Measurements from ENCODE around the gene TNNI2.

The TNNI2 gene

DNA sequence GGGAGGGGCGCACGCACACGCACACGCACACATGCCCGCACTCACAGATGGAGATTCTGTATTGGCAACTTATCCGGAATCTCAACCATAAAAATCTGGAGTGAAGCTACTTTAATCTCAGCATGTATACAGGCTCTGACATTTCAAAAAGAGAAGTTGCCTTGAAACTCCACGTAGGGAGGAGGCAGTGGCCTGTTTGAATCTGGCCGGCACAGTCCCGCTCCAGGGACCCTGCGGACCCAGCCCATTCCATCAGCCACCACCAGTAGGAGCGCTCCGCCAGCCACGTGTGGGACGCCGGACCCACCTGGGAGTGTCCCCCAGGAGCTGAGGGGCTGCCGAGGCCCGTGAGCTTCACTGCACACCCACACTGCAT, 5.9 kb upstream of the TNNI2 start:
- no peak for DNase-seq (ENCODE audit: low read depth, low spot score)

- no peak for DNase-seq (ENCODE audit: low read depth, low spot score)
These were observed 4.6 kb upstream of the TNNI2 start for GRCh38 chr11:1834062-1834610.

GRCh38 chr11:1834779-1835670, 3.8 kb upstream of the TNNI2 start, which contains the start of gene SYT8:
TSS of gene SYT8 (plus strand) at chr11:1834990. CDS start at chr11:1835106, 116 bp downstream.
- DNase-seq (ENCODE audit: low read depth, low spot score): no peak

- no peak for DNase-seq (ENCODE audit: low read depth, low spot score)
These were observed 3.1 kb upstream of the TNNI2 start for GRCh38 chr11:1835671-1836010.

GRCh38 chr11:1836011-1836945, 2.5 kb upstream of the TNNI2 start:
- DNase-seq (ENCODE audit: low read depth, low spot score): no peak

DNA sequence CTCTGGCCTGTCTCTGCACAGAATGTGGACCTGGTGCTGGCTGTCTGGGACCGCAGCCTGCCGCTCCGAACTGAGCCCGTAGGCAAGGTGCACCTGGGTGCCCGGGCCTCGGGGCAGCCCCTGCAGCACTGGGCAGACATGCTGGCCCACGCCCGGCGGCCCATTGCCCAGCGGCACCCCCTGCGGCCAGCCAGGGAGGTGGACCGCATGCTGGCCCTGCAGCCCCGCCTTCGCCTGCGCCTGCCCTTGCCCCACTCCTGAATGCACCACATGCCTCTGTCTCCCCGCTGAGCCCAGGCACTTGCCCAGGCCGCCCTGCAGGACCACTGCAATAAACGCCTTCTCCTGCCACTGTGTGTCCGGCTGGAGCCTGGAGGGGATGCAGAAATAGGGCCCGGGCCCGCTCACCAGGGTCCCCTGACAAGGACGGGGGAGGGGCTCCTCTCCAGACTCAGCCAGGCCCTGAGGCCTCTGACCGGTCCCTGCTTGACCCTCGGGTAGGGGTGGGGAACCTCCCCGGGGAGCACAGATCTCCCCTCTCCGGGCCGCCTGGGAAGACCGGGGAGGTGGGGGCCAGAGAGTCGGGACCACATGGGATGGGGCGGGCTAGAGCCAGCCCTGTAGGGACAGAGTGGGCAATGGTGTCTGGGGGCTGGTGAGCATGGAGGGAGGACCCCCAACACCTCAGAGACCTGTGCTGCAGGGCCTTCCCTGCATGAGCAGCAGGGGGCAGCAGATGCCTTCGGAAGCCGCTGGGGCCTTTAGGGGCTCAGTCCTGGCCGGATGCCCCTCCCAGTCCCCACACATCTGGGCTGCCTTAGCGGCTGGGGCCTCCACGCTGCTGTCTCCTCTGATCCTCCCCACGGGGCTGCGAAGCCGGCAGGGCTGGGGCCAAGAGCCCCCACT, 1.4 kb upstream of the TNNI2 start:
- no peak for DNase-seq (ENCODE audit: low read depth, low spot score)

GRCh38 chr11:1838077-1838425, 730 bp upstream of the TNNI2 start:
- DNase-seq (ENCODE audit: low read depth, low spot score): no peak

- DNase-seq (ENCODE audit: low read depth, low spot score): no peak
These were observed 583 bp downstream of the TNNI2 start for GRCh38 chr11:1839204-1839923.

- DNase-seq (ENCODE audit: low read depth, low spot score): no peak
These were observed 1.4 kb downstream of the TNNI2 start for GRCh38 chr11:1839924-1840779.

GRCh38 chr11:1840780-1841480, 2.1 kb downstream of the TNNI2 start:
- DNase-seq (ENCODE audit: low read depth, low spot score): no peak

DNA sequence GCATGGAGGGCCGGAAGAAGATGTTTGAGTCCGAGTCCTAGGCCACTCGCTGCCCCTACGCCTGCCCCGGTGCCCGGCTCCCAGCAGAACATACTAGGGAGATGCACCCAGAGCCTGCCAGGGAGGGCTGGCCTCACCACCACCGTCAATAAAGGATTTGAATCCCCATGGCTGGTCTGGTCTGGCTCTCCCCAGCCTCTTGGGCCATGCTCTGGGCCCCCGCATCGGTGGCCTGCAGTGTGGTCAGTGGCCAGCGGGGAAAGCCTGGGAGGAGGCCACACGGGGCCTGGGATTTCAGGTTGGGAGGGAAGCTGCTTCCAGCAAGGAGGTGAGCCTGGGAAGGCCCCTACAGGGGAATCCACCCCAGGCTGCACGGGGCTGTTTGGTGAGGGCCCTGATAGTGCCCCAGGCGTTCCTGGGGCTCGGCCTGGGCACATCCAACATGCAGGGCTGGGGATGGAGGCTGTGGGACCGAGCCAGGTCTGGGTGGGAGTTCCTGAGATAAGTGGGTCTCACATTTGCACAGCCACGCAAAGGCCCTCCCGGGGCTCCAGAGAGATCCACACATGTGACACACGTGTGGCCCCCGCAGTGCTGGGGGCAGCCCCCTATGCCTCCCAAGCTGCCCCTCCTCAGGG, 2.8 kb downstream of the TNNI2 start:
- no peak for DNase-seq (ENCODE audit: low read depth, low spot score)

GRCh38 chr11:1842149-1843097, 3.6 kb downstream of the TNNI2 start:
- DNase-seq (ENCODE audit: low read depth, low spot score): no peak

- DNase-seq (ENCODE audit: low read depth, low spot score): no peak
These were observed 4.3 kb downstream of the TNNI2 start for GRCh38 chr11:1843098-1843473.

DNA sequence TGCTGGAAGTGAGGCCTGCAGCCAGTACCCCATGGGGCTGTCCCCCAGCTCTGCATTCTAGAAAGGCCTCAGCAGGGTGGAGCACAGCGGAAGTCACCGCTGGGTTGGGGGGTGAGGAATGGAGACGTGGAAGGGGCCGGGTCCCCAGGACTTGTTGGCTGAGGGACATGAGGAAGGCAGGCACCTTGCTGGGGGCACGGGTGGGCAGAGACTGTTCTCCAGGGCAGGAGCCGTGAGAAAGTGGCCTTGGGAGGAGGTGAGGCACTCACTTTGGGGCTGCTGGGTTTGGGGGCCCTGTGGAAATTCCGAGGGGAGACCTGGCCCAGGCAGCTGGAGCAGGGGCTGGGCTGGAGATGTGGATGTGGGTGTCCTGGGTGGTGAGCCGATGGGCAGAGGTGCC, 5.0 kb downstream of the TNNI2 start:
- DNase-seq (ENCODE audit: low read depth, low spot score): no peak

GRCh38 chr11:1844221-1845094, 5.7 kb downstream of the TNNI2 start:
- DNase-seq (ENCODE audit: low read depth, low spot score): no peak

DNA sequence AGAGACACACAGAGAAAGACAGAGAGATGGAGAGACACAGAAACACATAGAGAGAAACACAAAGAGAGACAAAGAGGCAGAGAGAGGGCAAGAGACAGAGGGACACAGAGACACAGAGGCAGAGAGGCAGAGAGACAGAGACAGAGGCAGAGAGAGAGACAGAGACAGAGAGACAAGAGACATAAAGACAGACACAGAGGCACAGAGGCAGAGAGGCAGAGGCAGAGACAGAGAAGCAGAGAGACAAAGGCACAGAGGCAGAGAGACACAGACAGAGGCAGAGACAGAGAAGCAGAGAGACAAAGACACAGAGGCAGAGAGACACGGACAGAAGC, 6.3 kb downstream of the TNNI2 start:
- DNase-seq (ENCODE audit: low read depth, low spot score): no peak

All from iPS DF 19.7 (cell line).